Renal cortex interstitium (tissue), 11 donors: Measurements from ENCODE around the gene CUX1. TPM values are rescaled to one million over a fixed set of nuclear protein-coding genes. Genes with fewer than 3 reads are reported as not detected.
A peak's percentile ranks its signal among the peaks of the same experiment; 100 is the strongest.
"Not testable (repeated sequence)": the region's sequence is repeated elsewhere in the genome, so short reads cannot be mapped to it uniquely, and the experiment has no call there.

Source experiments
- DNase-seq, 11 donors: peaks; one replicate each; pipeline ENCODE4 v3.0.0-alpha.2; 2013; ENCODE audit warnings: low read depth in 9 of 11, low spot score in 4 of 11; ENCODE audit errors: extremely low read depth in 1 of 11
- polyA plus RNA-seq, 3 donors: library from polyadenylated mRNA; unstranded; fragments of 120-200 nt; gene quantifications; one replicate each; pipeline ENCODE4 v1.2.1, GENCODE V29; 2013; ENCODE audit not compliant: insufficient read length in 3 of 3

CUX1 gene
- polyA plus RNA-seq, 3 donors, result 93.9 to 103 (median 98.0) TPM

GRCh38 chr7:101837433-101837832, 20.0 kb downstream of the CUX1 start:
- DNase-seq, result not testable (repeated sequence)

GRCh38 chr7:101838837-101839483, 21.5 kb downstream of the CUX1 start:
- no peak for DNase-seq

- DNase-seq, result no peak
These were observed 23.9 kb downstream of the CUX1 start for GRCh38 chr7:101841328-101841727.

- DNase-seq, result no peak
These were observed 26.2 kb downstream of the CUX1 start for GRCh38 chr7:101843293-101844271.

- no peak for DNase-seq
These were observed 28.5 kb downstream of the CUX1 start for GRCh38 chr7:101845974-101846373.

- no peak for DNase-seq
These were observed 29.5 kb downstream of the CUX1 start for GRCh38 chr7:101846800-101847538.

- DNase-seq, result no peak
These were observed 31.0 kb downstream of the CUX1 start for GRCh38 chr7:101848208-101848951.

GRCh38 chr7:101849314-101849713, 31.9 kb downstream of the CUX1 start:
- not testable (repeated sequence) for DNase-seq

- DNase-seq, result not testable (repeated sequence)
These were observed 34.9 kb downstream of the CUX1 start for GRCh38 chr7:101852364-101852763.

- no peak for DNase-seq
These were observed 36.3 kb downstream of the CUX1 start for GRCh38 chr7:101853684-101854083.

- no peak for DNase-seq
These were observed 36.8 kb downstream of the CUX1 start for GRCh38 chr7:101854084-101854865.

GRCh38 chr7:101856473-101857357, 39.3 kb downstream of the CUX1 start:
- peak in 2 of 11 donors; percentile 51 to 62 for DNase-seq

- no peak for DNase-seq
These were observed 40.0 kb downstream of the CUX1 start for GRCh38 chr7:101857358-101857811.

GRCh38 chr7:101858437-101859385, 41.3 kb downstream of the CUX1 start:
- DNase-seq, result peak in 1 of 11 donors; percentile 53

GRCh38 chr7:101859411-101860106, 42.1 kb downstream of the CUX1 start:
- no peak for DNase-seq
